NCI-H1092 (cell line): ENCODE measurements around the gene UBE2O.
A peak's percentile ranks its signal among the peaks of the same experiment; 100 is the strongest.

Source experiments
- DNase-seq: peaks from one replicate; lab custom pipeline; 2025; lab: John Stamatoyannopoulos, UW

UBE2O gene

GRCh38 chr17:76388966-76389888 lies 63.7 kb downstream of the UBE2O start:
- DNase-seq = no peak

- no peak for DNase-seq
Measured at GRCh38 chr17:76386966-76387765, 65.8 kb downstream of the UBE2O start.

- DNase-seq = peak; percentile 43
Measured at GRCh38 chr17:76385892-76386786, 66.8 kb downstream of the UBE2O start.

GRCh38 chr17:76384987-76385891 lies 67.7 kb downstream of the UBE2O start:
- DNase-seq = no peak

GRCh38 chr17:76384222-76384986 lies 68.5 kb downstream of the UBE2O start, which contains the start of gene SPHK1:
Gene SPHK1 (plus strand): TSS chr17:76384609. CDS start chr17:76385645, 1,036 bp downstream.
- no peak for DNase-seq

GRCh38 chr17:76383546-76384221 lies 69.3 kb downstream of the UBE2O start:
- DNase-seq = no peak

- DNase-seq = no peak
Measured at GRCh38 chr17:76382803-76383545, 70.0 kb downstream of the UBE2O start.

GRCh38 chr17:76382351-76382802 lies 70.6 kb downstream of the UBE2O start:
- no peak for DNase-seq

- no peak for DNase-seq
Measured at GRCh38 chr17:76381633-76382350, 71.2 kb downstream of the UBE2O start.

- no peak for DNase-seq
Measured at GRCh38 chr17:76379646-76380376, 73.1 kb downstream of the UBE2O start.

GRCh38 chr17:76379275-76379641 lies 73.7 kb downstream of the UBE2O start:
- DNase-seq = no peak

- no peak for DNase-seq
Measured at GRCh38 chr17:76378548-76379274, 74.2 kb downstream of the UBE2O start.

GRCh38 chr17:76376318-76377133 lies 76.4 kb downstream of the UBE2O start:
- no peak for DNase-seq

GRCh38 chr17:76371656-76372628 lies 81.0 kb downstream of the UBE2O start:
- no peak for DNase-seq
